Central memory CD8-positive, alpha-beta T cell (primary cell): Measurements from ENCODE around the gene POMT2.

ENCODE experiments used
- ATAC-seq: fragments of 150-1000 bp; cut with Tn5 transposase; replicated peaks from 2 replicates; pipeline ENCODE4 v1.10.0; 2022; ENCODE audit warnings: mild to moderate bottlenecking, moderate FRiP score, moderate number of reproducible peaks; ENCODE audit not compliant: poor library complexity, severe bottlenecking; ENCODE audit errors: extremely low read depth
- DNase-seq, 2 donors: peaks; one replicate each; pipeline ENCODE4 v3.0.0; 2021; ENCODE audit warnings: low spot score in 2 of 2
- H3K27ac Mint-ChIP-seq: one replicate; pipeline ENCODE4 v1.8.0; 2022; ENCODE audit warnings: low read depth, mild to moderate bottlenecking, moderate library complexity, mixed read lengths
- H3K27me3 Mint-ChIP-seq: one replicate; pipeline ENCODE4 v1.8.0; 2022; ENCODE audit warnings: mixed read lengths
- H3K36me3 Mint-ChIP-seq: one replicate; pipeline ENCODE4 v1.8.0; 2022; ENCODE audit warnings: mild to moderate bottlenecking, moderate library complexity, mixed read lengths; ENCODE audit not compliant: insufficient read depth
- H3K4me1 Mint-ChIP-seq: one replicate; pipeline ENCODE4 v1.8.0; 2022; ENCODE audit warnings: mixed read lengths
- H3K4me3 Mint-ChIP-seq: one replicate; pipeline ENCODE4 v1.8.0; 2022; ENCODE audit warnings: mild to moderate bottlenecking, moderate library complexity, mixed read lengths
- H3K9me3 Mint-ChIP-seq: one replicate; pipeline ENCODE4 v1.8.0; 2022; ENCODE audit warnings: mixed read lengths

The POMT2 gene, protein sequence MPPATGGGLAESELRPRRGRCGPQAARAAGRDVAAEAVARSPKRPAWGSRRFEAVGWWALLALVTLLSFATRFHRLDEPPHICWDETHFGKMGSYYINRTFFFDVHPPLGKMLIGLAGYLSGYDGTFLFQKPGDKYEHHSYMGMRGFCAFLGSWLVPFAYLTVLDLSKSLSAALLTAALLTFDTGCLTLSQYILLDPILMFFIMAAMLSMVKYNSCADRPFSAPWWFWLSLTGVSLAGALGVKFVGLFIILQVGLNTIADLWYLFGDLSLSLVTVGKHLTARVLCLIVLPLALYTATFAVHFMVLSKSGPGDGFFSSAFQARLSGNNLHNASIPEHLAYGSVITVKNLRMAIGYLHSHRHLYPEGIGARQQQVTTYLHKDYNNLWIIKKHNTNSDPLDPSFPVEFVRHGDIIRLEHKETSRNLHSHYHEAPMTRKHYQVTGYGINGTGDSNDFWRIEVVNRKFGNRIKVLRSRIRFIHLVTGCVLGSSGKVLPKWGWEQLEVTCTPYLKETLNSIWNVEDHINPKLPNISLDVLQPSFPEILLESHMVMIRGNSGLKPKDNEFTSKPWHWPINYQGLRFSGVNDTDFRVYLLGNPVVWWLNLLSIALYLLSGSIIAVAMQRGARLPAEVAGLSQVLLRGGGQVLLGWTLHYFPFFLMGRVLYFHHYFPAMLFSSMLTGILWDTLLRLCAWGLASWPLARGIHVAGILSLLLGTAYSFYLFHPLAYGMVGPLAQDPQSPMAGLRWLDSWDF

DNA sequence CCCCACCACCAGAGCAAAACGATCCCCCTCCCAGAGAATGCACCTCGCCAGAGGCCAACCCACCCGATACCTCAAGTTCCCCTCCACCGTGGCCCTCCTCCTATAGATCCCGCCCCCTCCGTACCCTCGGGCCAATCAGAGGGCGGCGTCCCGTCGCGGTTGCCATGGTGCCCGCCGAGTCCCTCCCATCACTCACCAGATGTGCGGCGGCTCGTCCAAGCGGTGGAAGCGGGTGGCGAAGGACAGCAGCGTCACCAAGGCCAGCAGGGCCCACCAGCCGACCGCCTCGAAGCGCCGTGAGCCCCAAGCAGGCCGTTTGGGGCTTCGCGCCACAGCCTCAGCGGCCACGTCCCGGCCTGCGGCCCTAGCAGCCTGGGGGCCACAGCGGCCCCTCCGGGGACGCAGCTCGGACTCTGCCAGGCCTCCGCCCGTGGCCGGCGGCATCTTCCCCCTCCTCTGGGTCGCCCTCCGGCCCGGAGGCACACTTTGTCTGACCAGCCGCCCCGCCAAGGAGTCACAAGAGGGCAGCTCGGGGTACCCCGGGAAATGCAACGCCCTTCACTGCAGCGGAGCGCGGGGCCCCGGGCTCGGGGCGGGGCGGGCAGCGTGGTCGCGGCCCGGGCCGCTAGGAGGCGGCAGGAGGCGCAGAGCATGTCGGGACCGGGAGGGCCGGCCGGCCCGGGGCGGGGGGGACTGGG is at the start of gene POMT2:
POMT2 (minus strand) TSS at position 646 of the 698 bp plus-strand sequence; CDS start at position 444, 202 bp downstream.
- Mint-ChIP-seq H3K36me3 (peaks cover 6% of the 10 kb centered on the region), H3K27me3 (no peaks in the 10 kb centered on the region), H3K27ac (peak within 1 kb of the TSS; percentile 96), H3K4me1 (peaks cover 14% of the 10 kb centered on the region), H3K4me3 (peak within 1 kb of the TSS; percentile 95), H3K9me3 (no peaks in the 10 kb centered on the region)
- ATAC-seq (peak; percentile 59), DNase-seq (peak; percentile 88 to 91)

DNA sequence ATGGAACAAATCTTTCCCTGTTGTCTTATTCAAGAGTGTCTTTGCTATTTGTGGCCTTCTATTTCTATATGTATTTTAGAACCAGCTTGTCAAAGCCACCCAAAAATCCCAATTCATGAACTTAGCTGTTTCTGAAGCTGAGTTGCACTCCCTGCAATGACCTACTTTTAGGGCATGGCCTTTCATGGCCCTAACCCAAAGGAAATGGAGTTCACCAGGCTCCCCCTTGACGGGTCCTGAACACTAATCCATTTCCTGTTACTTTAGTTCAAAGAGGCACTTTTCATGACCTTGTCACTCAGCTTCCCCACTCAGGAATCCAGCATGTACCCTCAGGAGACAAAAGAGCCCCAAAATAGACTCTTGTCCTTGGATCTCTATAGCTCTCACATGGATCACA is 48.6 kb upstream of the POMT2 start:
- ATAC-seq (no peak), DNase-seq (no peak)
- H3K4me1 Mint-ChIP-seq: peaks cover 21% of the 10 kb centered on the region
- no peaks in the 10 kb centered on the region for H3K36me3 Mint-ChIP-seq
- H3K9me3 Mint-ChIP-seq: no peaks in the 10 kb centered on the region
- H3K27me3 Mint-ChIP-seq: no peaks in the 10 kb centered on the region
- H3K4me3 Mint-ChIP-seq: no peak overlapping the region
- no peak overlapping the region for H3K27ac Mint-ChIP-seq

DNA sequence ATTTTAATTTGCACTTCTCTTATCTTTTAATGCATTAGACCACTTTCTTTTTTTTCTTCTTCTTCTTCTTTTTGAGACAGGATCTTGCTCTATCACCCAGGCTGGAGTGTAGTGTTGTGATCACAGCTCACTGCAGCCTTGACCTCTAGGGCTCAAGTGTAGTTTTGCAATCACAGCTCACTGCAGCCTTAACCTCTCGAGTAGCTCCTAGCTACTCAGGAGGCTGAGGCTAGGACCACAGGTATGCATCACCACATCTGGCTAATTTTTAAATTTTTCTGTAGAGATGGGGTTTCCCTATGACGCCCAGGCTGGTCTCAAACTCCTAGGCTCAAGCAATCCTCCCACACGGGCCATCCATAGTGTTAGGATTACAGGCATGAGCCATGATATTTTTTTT is 43.5 kb upstream of the POMT2 start:
- DNase-seq (no peak), ATAC-seq (no peak)
- Mint-ChIP-seq H3K27ac (peak overlapping the region; percentile 35), H3K36me3 (peaks cover 3% of the 10 kb centered on the region), H3K4me1 (peaks cover 3% of the 10 kb centered on the region), H3K4me3 (no peak overlapping the region), H3K27me3 (no peaks in the 10 kb centered on the region), H3K9me3 (no peaks in the 10 kb centered on the region)

DNA sequence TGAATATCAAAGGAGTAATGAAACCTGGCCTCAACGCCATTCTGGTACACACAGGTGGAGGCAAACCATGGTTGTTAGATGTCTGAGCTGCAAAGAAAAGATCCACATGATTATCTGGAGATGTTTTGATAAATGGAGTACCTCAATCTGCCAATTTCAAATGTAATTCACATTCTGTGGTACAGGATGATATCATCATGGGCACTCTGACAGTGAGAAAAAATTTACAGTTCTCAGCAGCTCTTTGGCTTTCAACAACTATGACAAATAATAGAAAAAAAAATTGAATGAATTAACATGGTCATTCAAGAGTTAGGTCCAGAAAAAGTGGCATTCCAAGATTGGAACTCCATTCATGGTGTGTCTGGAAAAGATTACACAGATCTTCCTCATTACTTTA is 38.9 kb upstream of the POMT2 start:
- H3K27ac Mint-ChIP-seq: no peak overlapping the region
- ATAC-seq (no peak), DNase-seq (no peak)
- H3K4me1 Mint-ChIP-seq: no peaks in the 10 kb centered on the region
- no peak overlapping the region for H3K4me3 Mint-ChIP-seq
- no peaks in the 10 kb centered on the region for H3K9me3 Mint-ChIP-seq
- H3K27me3 Mint-ChIP-seq: no peaks in the 10 kb centered on the region
- peaks cover 3% of the 10 kb centered on the region for H3K36me3 Mint-ChIP-seq

DNA sequence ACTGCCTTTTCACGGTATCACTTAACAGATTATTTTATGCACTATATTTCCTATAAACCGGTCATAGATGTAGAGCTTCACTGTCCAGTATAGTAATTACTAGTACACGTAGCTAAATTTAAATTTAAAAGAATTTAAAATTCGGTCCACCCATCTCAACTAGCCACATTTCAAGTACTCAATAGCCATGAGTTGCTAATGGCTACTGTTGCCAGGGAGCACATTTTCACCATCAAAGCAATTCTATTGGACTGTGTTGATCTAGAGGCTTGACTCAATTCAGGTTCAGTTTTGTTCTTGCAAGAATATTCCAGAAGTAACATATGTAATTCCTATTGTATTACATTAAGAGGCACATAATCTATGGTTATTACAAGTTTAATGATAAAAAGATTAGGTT is 36.2 kb upstream of the POMT2 start:
- DNase-seq (no peak), ATAC-seq (no peak)
- H3K27ac Mint-ChIP-seq: no peak overlapping the region
- H3K4me3 Mint-ChIP-seq: no peak overlapping the region
- no peaks in the 10 kb centered on the region for H3K27me3 Mint-ChIP-seq
- H3K36me3 Mint-ChIP-seq: peaks cover 2% of the 10 kb centered on the region
- H3K9me3 Mint-ChIP-seq: no peaks in the 10 kb centered on the region
- no peaks in the 10 kb centered on the region for H3K4me1 Mint-ChIP-seq

DNA sequence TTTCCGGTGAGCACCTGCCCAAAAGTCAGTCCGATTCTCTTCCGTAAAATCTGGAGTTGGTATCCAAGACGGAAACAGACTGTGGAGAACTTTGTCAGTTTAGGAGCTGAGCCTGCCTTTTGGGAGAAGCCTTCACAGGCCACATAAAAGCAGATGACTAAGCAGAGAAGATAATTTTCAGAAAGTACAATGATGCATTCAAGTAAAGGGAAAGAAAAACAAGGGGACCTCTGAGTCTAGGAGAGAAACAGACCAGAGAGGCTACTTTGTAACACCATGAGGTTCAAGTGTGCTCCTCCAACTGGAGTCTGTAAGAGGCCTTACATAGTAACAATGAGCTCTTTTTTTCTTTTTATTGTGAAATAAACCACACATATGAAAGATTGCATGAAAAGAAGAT is 35.1 kb upstream of the POMT2 start:
- ATAC-seq (no peak), DNase-seq (no peak)
- Mint-ChIP-seq H3K36me3 (no peaks in the 10 kb centered on the region), H3K27ac (no peak overlapping the region), H3K27me3 (no peaks in the 10 kb centered on the region), H3K4me3 (no peak overlapping the region), H3K9me3 (no peaks in the 10 kb centered on the region), H3K4me1 (no peaks in the 10 kb centered on the region)

DNA sequence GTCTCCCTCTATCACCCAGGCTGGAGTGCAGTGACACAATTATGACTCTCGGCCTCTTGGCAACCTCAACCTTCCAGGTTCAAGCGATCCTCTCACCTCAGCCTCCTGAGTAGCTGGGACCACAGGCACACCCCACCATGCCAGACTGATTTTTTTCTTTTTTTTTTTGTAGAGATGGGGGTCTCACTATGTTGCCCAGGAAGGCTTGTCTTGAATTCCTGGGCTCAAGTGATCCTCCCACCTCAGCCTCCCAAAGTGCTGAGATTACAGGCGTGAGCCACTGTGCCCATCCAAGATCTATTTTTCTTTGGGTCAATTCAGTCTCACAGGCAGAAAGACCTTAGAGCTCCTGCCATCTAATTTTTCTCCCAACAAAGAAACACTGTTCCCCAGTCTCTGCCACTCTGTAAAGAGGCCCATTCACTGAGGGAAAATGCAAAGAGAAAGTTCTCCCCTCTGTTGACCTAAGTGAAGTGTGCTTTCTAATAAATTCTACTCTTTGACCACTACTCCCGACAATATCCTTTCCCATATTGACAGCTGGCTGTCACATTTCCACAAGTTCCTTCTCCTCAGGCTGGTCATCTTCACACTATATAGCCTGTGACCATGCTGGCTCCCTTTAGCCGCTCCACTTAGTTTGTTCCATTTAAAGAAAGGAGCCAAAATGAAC is 32.9 kb upstream of the POMT2 start:
- no peak overlapping the region for H3K4me3 Mint-ChIP-seq
- no peak for DNase-seq
- H3K27ac Mint-ChIP-seq: no peak overlapping the region
- no peak for ATAC-seq
- no peaks in the 10 kb centered on the region for H3K27me3 Mint-ChIP-seq
- H3K36me3 Mint-ChIP-seq: peaks cover 2% of the 10 kb centered on the region
- no peaks in the 10 kb centered on the region for H3K4me1 Mint-ChIP-seq
- no peaks in the 10 kb centered on the region for H3K9me3 Mint-ChIP-seq

DNA sequence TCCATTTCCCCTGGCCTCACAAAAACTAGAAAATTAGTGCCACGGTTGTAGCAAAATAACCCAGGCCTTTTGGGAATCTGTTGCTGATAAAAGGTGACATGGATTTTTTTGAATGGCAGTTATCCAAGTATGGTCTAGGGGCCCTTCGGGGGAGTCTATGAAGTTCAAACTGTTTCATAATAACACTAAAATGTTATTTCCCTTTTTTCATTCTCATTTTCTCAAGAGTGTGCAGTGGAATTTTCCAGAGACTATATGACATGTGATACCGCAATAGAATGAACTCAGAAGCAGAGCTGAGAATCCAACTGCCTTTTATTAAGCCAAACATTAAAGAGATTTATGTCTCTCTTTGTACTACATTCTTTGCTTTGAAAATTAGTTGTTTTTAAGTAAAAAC is 27.1 kb upstream of the POMT2 start:
- no peaks in the 10 kb centered on the region for H3K9me3 Mint-ChIP-seq
- H3K36me3 Mint-ChIP-seq: peaks cover 19% of the 10 kb centered on the region
- no peaks in the 10 kb centered on the region for H3K4me1 Mint-ChIP-seq
- ATAC-seq (no peak), DNase-seq (no peak)
- no peak overlapping the region for H3K4me3 Mint-ChIP-seq
- no peaks in the 10 kb centered on the region for H3K27me3 Mint-ChIP-seq
- H3K27ac Mint-ChIP-seq: no peak overlapping the region

DNA sequence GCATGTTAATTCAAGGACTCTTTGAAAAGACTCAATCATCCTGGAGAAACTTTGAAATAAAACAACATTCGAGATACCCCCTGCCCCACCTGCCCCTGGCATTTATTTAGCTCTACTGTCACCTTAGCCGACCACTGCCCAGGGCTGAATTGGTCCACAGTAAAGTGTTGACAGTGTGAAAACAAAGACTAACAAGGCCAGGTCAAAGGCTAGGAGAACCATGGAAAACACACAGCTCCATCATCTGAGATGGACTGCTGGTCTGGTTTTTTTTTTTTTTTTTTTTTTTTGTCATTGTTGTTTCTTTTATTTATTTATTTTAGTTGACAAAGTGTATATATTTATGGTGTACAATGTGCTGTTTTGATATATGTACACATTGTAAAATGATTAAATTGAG is 25.8 kb upstream of the POMT2 start:
- no peak for DNase-seq
- H3K4me1 Mint-ChIP-seq: no peaks in the 10 kb centered on the region

DNA sequence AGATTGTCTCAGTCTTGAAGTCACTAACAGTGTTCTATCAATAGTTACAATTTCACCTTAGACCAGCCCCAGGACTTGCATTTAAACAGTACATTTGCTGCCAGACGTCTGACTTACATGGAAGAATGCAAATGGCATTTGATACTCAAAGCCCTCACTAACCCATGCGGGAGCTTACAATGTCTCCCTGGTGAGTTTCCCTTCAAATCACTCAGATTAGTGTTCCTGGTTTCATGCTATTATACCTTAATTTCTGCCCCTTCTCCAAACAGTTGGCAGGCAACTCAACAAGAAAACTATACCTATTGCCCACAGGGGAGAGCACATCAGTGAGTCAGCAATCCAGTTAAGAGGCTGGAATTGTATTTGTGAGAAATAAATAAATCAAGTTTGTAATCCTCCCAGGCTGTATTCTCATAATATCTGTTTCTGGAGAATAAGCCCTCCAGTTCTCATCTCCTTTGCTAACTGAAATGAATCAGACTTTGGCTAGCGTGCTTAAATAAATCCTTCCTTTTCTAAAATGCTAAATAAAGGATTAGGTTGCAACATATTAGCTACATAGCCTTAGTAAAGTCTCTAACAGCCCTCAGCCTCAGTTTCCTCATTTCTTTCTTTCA is 23.8 kb upstream of the POMT2 start:
- Mint-ChIP-seq H3K27ac (peak overlapping the region; percentile 75), H3K9me3 (no peaks in the 10 kb centered on the region), H3K27me3 (no peaks in the 10 kb centered on the region), H3K4me3 (no peak overlapping the region), H3K36me3 (peaks cover 23% of the 10 kb centered on the region), H3K4me1 (no peaks in the 10 kb centered on the region)
- no peak for DNase-seq
- no peak for ATAC-seq

More for the DNA sequence above, 25.8 kb upstream of the POMT2 start:
- Mint-ChIP-seq H3K4me3 (no peak overlapping the region), H3K27ac (no peak overlapping the region), H3K9me3 (no peaks in the 10 kb centered on the region), H3K27me3 (no peaks in the 10 kb centered on the region), H3K36me3 (peaks cover 23% of the 10 kb centered on the region)
- no peak for ATAC-seq

DNA sequence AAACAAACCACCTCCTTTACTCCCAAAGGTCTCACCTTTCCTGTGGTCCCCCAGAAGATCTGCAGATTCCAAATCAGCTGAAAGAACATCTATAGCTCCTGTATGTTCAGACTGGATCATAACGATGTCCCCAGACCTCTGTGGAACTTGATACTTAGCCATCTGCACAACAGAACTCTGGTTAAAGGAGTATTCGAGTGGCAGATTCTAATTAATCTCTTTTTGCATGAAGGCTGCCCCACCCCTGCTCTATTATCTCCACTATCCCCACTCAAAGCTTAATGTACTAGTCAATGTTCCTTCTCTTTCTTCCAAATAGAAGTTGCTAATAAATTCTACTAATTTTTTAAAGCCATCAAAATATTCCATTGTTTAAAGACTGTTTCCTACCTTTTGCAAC is 23.0 kb upstream of the POMT2 start:
- no peaks in the 10 kb centered on the region for H3K4me1 Mint-ChIP-seq
- no peaks in the 10 kb centered on the region for H3K27me3 Mint-ChIP-seq
- ATAC-seq (no peak), DNase-seq (no peak)
- H3K9me3 Mint-ChIP-seq: no peaks in the 10 kb centered on the region
- H3K4me3 Mint-ChIP-seq: no peak overlapping the region
- no peak overlapping the region for H3K27ac Mint-ChIP-seq
- peaks cover 24% of the 10 kb centered on the region for H3K36me3 Mint-ChIP-seq
